Stimulated activated CD4-positive, alpha-beta T cell treated with anti-CD3 and anti-CD28 coated beads, TNF-alpha, amount 100 ng/mL, for 4 hours (primary cell): ENCODE data around the gene C17orf100.
"Not testable (repeated sequence)": the region's sequence is repeated elsewhere in the genome, so short reads cannot be mapped to it uniquely, and the experiment has no call there.

ENCODE experiments used
- DNase-seq, 3 experiments: peaks; one replicate each; pipeline ENCODE4 v3.0.0-alpha.2; 2020; ENCODE audit warnings: low read depth in 3 of 3

Gene C17orf100

DNA sequence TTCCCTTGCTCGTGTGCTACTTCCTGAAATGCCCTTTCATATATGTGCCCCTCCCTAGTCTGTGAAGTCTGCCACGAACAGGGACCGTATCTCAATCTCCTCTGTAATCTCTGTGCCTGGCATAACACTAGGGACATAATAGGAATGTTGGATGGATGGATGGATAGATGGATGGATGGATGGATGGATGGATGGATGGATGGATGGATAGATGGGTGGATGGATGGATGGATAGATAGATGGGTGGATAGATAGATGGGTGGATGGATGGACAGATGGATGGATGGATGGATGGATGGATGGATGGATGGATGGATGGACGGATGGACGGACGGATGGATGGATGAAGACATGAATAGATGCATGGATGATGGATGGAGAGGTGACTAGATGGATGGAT lies 40.4 kb downstream of the C17orf100 start:
- DNase-seq: not testable (repeated sequence)

DNA sequence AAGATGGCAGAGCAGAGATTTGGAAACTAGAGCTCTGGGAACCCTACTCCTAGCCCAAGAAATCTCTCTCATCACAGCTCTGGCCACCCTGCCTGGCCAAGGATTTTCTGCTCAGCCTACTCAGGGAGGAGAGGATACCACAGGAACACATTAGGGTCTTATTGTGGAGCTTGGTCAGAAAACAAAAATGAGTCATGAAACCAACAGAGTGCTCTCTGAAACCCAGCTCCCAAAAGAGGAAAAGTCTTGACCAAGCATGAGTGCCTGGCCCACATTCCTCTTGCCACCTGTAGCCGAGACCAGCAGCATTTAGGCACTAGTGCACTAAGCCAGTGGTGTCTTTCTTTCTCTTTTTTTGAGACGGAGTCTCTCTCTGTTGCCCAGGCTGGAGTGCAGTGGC lies 43.5 kb downstream of the C17orf100 start:
- no peak for DNase-seq

DNA sequence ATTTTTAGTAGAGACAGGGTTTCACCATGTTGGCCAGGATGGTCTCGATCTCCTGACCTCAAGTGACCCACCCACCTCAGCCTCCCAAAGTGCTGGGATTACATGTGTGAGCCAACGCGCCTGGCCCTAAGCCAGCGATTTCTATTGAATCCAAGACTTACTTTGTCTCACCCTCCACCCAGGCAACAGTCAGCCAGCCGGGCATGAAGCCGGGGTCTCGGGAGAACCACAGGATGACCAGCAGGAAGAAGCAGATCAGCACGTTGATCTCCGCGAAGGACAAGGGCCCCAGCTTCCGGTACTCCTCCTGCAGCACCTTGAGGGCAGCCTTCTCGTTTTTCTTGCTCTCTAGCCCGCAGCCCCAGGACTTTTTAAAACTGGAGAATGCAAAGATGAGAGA lies 44.0 kb downstream of the C17orf100 start:
- no peak for DNase-seq

DNA sequence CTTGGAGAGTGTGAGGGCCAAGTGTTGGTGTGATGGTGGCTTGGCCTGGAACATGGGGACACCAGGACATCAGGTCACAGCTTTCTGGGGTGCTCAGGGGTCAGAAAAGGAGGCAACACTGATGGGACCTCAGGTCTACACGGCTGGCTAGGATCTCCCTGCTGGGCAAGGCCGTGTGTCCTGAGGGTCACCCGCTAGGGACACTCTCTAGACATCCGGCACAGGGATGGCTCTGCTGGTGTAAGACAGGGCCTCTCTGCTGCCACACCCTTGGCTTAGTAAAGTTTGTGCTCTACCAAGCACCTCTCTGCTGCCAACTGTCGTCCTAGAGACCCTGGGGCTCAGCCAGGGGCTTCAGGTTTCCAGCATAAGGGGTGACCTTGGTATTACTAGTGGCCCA lies 45.3 kb downstream of the C17orf100 start:
- no peak for DNase-seq

DNA sequence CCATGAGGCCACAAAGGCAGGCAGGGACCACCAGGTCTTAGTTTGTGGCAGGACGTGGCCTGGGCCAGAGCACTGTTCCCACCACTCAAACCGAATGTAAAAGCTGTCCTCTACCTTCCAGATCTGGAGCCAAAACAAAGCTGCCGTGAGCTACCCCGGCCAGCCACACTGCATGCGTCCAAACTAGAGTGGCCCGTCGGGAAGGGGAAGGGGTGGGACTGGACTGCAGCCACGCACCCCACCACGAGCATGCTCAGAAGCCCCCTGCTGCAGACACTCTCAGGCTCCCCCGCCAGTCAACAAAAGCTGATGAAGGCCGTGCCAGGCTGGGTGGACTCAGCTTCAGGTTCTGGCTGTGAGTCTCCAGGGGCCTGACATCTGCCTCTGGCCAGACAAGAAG lies 46.4 kb downstream of the C17orf100 start:
- no peak for DNase-seq

DNA sequence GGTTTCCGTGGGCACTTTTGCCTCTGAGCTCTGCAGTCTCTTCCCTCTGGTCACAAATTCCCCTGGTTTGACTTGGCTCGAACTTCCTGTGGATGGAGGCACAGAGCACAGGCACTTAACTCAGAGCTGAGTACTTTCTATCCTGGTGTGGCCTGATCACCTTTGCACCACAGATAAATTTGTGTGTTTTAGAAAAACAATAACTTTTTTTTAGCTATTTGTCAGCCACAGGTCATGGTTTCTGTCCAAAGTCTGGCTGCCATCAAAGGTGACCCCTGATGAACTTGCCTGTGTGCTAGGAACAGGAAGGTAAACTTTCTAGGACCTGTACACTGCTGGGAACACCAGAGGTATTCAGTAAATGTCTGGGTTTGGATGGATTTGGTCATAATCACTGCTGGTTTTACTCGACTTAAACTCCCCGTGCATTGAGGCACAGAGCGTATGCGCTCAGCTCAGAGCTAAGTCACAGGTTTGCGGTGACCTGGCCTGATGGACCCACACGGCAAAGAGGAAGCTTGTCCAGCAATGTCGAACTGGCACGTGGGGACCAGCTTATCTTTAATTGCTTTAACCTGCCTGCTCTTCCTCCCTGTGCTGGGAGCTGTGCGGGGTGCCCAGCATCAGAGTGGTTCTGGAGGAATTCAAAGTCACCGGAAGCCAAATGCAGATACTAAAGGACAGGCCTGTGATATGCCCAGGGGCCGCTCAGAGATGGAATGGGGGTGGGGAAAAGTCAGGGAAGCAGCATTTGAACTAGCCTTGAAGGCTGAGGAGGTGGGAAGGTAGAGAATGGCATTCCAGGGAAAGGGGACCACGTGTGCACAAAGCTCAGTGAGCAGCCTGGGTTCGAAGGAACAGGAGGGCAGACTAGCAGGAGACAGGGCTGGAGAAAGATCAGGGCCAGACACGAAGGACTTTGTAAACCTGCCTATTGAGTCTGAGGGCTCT lies 48.7 kb downstream of the C17orf100 start:
- no peak for DNase-seq

DNA sequence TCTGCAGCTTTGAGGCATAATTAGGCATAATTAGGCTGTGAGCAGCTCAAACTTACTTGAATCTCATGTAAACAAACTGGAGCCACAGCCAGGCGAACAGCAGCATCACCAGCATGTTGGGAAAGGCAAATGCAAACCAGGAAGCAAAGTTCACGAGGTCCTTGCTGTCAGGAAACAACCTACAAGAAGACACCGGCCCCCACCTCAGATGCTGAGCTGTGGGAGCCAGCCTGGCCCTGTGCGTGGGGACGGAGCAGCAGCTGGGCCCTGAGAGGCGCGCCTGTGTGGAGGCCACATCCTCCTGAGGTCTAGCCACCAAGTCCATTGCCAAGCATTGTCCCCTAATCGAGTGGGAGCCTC lies 49.4 kb downstream of the C17orf100 start:
- no peak for DNase-seq

DNA sequence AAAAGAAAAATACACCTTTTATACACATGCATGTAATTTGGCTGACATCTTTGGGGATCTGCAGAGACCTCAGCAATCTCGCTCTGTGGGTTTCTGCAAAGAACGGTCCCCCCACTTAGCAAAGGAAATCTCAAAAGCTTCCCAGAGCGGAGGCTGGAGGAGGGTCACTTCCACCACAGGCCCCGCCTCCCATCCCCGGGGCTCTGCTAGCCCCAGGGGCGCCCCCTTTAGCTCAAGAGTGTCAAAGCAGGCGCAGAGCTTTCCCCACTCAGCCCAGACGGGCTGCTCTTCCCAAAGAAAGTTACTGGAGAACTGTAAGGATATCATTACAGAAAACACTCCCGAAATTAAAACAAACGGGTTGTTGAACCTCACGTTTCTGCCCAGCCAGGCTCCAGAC lies 50.2 kb downstream of the C17orf100 start:
- DNase-seq: peak in 1 of 3 experiments; percentile 5

DNA sequence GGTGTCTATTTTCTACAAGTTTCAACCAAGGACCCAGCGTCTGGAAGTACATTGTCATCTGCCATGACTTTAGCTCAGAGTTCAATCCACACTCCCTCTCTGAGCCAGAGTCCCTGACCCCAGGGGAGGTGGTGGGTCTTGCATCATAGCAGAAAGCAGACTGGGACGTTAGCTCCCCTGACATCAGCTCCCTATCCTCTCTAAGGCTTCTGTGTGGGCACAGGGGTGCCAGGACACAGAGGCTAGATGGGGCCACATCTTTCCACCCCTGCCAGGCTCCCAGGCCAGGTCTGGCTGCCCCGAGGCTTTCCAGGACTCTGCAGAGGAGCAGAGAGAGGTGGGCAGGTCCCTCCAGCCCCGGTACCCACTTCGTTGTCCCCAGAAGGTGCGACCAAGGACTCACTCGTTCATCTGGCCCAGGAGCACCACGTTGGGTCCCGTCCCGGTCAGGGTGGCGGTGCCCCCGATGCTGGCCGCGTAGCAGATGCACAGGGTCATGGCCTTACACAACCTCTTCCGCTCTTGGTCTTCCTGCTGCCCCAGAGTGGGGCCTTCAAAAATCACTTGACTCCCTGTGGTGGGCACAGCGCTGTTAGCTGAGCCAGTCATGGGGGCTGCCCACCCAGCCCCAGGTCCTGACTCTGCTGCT lies 51.1 kb downstream of the C17orf100 start:
- DNase-seq: no peak
